IPS-18c (cell line): ENCODE results near the gene DAB1.
"Not testable (repeated sequence)": the region's sequence is repeated elsewhere in the genome, so short reads cannot be mapped to it uniquely, and the experiment has no call there.

ENCODE experiments used
- H3K4me3 ChIP-seq: 2 replicates; pipeline ENCODE4 v1.7.0; 2013; ENCODE audit warnings: low read depth, mild to moderate bottlenecking, low read length, moderate library complexity; ENCODE audit not compliant: insufficient read depth
- H3K9me3 ChIP-seq: one replicate; pipeline ENCODE4 v1.6.1; 2013; ENCODE audit warnings: mild to moderate bottlenecking, low read length, moderate library complexity; ENCODE audit not compliant: control insufficient read depth, insufficient read depth

The DAB1 gene

GRCh38 chr1:57111175-57111574, 312.7 kb downstream of the DAB1 start:
- H3K9me3 ChIP-seq = no peaks in the 10 kb centered on the region
- H3K4me3 ChIP-seq = no peak overlapping the region

- Histone ChIP-seq H3K4me3 (no peak overlapping the region), H3K9me3 (no peaks in the 10 kb centered on the region)
Observed at GRCh38 chr1:57109883-57110282, 314.0 kb downstream of the DAB1 start.

- Histone ChIP-seq H3K4me3 (no peak overlapping the region), H3K9me3 (no peaks in the 10 kb centered on the region)
Observed at GRCh38 chr1:57109247-57109646, 314.6 kb downstream of the DAB1 start.

- no peaks in the 10 kb centered on the region for H3K9me3 ChIP-seq
- H3K4me3 ChIP-seq = no peak overlapping the region
Observed at GRCh38 chr1:57106296-57106695, 317.6 kb downstream of the DAB1 start.

GRCh38 chr1:57102561-57103326, 321.1 kb downstream of the DAB1 start:
- H3K4me3 ChIP-seq = no peak overlapping the region

GRCh38 chr1:57101209-57101608, 322.7 kb downstream of the DAB1 start:
- Histone ChIP-seq H3K4me3 (no peak overlapping the region), H3K9me3 (no peaks in the 10 kb centered on the region)

More at GRCh38 chr1:57102561-57103326, 321.1 kb downstream of the DAB1 start:
- H3K9me3 ChIP-seq = no peaks in the 10 kb centered on the region

GRCh38 chr1:57094749-57095148, 329.1 kb downstream of the DAB1 start:
- Histone ChIP-seq H3K4me3 (no peak overlapping the region), H3K9me3 (no peaks in the 10 kb centered on the region)

- Histone ChIP-seq H3K4me3 (no peak overlapping the region), H3K9me3 (no peaks in the 10 kb centered on the region)
Observed at GRCh38 chr1:57093122-57093521, 330.7 kb downstream of the DAB1 start.

- Histone ChIP-seq H3K9me3 (no peaks in the 10 kb centered on the region), H3K4me3 (no peak overlapping the region)
Observed at GRCh38 chr1:57091642-57092041, 332.2 kb downstream of the DAB1 start.

GRCh38 chr1:57089855-57090254, 334.0 kb downstream of the DAB1 start:
- H3K4me3 ChIP-seq = no peak overlapping the region

GRCh38 chr1:57089221-57089620, 334.6 kb downstream of the DAB1 start:
- no peaks in the 10 kb centered on the region for H3K9me3 ChIP-seq
- H3K4me3 ChIP-seq = no peak overlapping the region

More at GRCh38 chr1:57089855-57090254, 334.0 kb downstream of the DAB1 start:
- no peaks in the 10 kb centered on the region for H3K9me3 ChIP-seq

- no peaks in the 10 kb centered on the region for H3K9me3 ChIP-seq
- no peak overlapping the region for H3K4me3 ChIP-seq
Observed at GRCh38 chr1:57088653-57089052, 335.2 kb downstream of the DAB1 start.

GRCh38 chr1:57087660-57088059, 336.2 kb downstream of the DAB1 start:
- H3K9me3 ChIP-seq, H3K4me3 ChIP-seq: not testable (repeated sequence)

GRCh38 chr1:57086154-57086553, 337.7 kb downstream of the DAB1 start:
- Histone ChIP-seq H3K4me3 (no peak overlapping the region), H3K9me3 (no peaks in the 10 kb centered on the region)

GRCh38 chr1:57084701-57085100, 339.2 kb downstream of the DAB1 start:
- no peaks in the 10 kb centered on the region for H3K9me3 ChIP-seq

GRCh38 chr1:57082711-57083439, 341.0 kb downstream of the DAB1 start:
- Histone ChIP-seq H3K9me3 (no peaks in the 10 kb centered on the region), H3K4me3 (no peak overlapping the region)

More at GRCh38 chr1:57084701-57085100, 339.2 kb downstream of the DAB1 start:
- no peak overlapping the region for H3K4me3 ChIP-seq

GRCh38 chr1:57079454-57080157, 344.3 kb downstream of the DAB1 start:
- H3K9me3 ChIP-seq = no peaks in the 10 kb centered on the region
- no peak overlapping the region for H3K4me3 ChIP-seq
